Neural crest cell (in vitro differentiated cells): Measurements from ENCODE around the gene FLRT2. TPM values are rescaled to one million over a fixed set of nuclear protein-coding genes. Genes with fewer than 3 reads are reported as not detected.

ENCODE experiments used
- DNase-seq: peaks from one replicate; pipeline ENCODE4 v3.0.0; 2021; ENCODE audit warnings: low read depth, mixed read lengths, low spot score
- H3K27ac Mint-ChIP-seq: one replicate; pipeline ENCODE4 v1.8.0; 2021; ENCODE audit warnings: mild to moderate bottlenecking, mixed read lengths; ENCODE audit not compliant: unreplicated experiment
- H3K27me3 Mint-ChIP-seq: 2 replicates; pipeline ENCODE4 v1.8.0; 2021; ENCODE audit warnings: low read depth, mild to moderate bottlenecking, mixed read lengths
- H3K36me3 Mint-ChIP-seq: 2 replicates; pipeline ENCODE4 v1.8.0; 2021; ENCODE audit warnings: low read depth, mild to moderate bottlenecking, mixed read lengths
- H3K4me1 Mint-ChIP-seq: 2 replicates; pipeline ENCODE4 v1.8.0; 2021; ENCODE audit warnings: mixed read lengths
- H3K4me3 Mint-ChIP-seq: one replicate; pipeline ENCODE4 v1.8.0; 2021; ENCODE audit warnings: mild to moderate bottlenecking, mixed read lengths
- H3K9me3 Mint-ChIP-seq: 2 replicates; pipeline ENCODE4 v1.8.0; 2021; ENCODE audit warnings: mixed read lengths
- CTCF ChIP-seq: fragments of 200-600 bp; sonication (generic); conservative IDR thresholded peaks from 2 replicates; pipeline ENCODE4 v1.5.0; 2021; ENCODE audit warnings: antibody characterized with exemption, mild to moderate bottlenecking
- total RNA-seq: library from RNA; stranded (reverse); gene quantifications from 2 replicates; pipeline ENCODE4 v1.2.1, GENCODE V29; 2021

FLRT2 gene
- total RNA-seq, 1 donor from 2014 or later, result 13.5 TPM

GRCh38 chr14:85531141-85531586 is 1.2 kb downstream of the FLRT2 start:
- Mint-ChIP-seq H3K36me3 (no peaks in the 10 kb centered on the region), H3K27me3 (peaks cover 82% of the 10 kb centered on the region), H3K4me1 (peaks cover 75% of the 10 kb centered on the region), H3K9me3 (no peaks in the 10 kb centered on the region), H3K27ac (no peak overlapping the region), H3K4me3 (peak overlapping the region; percentile 94)
- DNase-seq, result peak; percentile 44
- TF ChIP-seq CTCF, result no peak

GRCh38 chr14:85531587-85532373 is 1.8 kb downstream of the FLRT2 start:
- Mint-ChIP-seq H3K9me3 (no peaks in the 10 kb centered on the region), H3K4me1 (peaks cover 81% of the 10 kb centered on the region), H3K27ac (peak overlapping the region; percentile 27), H3K4me3 (peak overlapping the region; percentile 94), H3K27me3 (peaks cover 88% of the 10 kb centered on the region), H3K36me3 (no peaks in the 10 kb centered on the region)
- peak; percentile 33 for DNase-seq
- peak; percentile 46 for TF ChIP-seq CTCF

GRCh38 chr14:85532374-85533022 is 2.6 kb downstream of the FLRT2 start:
- no peaks in the 10 kb centered on the region for H3K36me3 Mint-ChIP-seq
- H3K27me3 Mint-ChIP-seq, result peaks cover 89% of the 10 kb centered on the region

GRCh38 chr14:85533023-85533860 is 3.3 kb downstream of the FLRT2 start:
- Mint-ChIP-seq H3K4me3 (peak overlapping the region; percentile 94), H3K4me1 (peaks cover 83% of the 10 kb centered on the region), H3K27ac (peak overlapping the region; percentile 65), H3K36me3 (no peaks in the 10 kb centered on the region), H3K27me3 (peaks cover 84% of the 10 kb centered on the region), H3K9me3 (no peaks in the 10 kb centered on the region)
- no peak for TF ChIP-seq CTCF
- peak; percentile 55 for DNase-seq

More at GRCh38 chr14:85532374-85533022, 2.6 kb downstream of the FLRT2 start:
- Mint-ChIP-seq H3K9me3 (no peaks in the 10 kb centered on the region), H3K27ac (peak overlapping the region; percentile 65), H3K4me1 (peaks cover 82% of the 10 kb centered on the region), H3K4me3 (peak overlapping the region; percentile 94)
- peak; percentile 5 for TF ChIP-seq CTCF
- no peak for DNase-seq

- no peaks in the 10 kb centered on the region for H3K36me3 Mint-ChIP-seq
- peaks cover 77% of the 10 kb centered on the region for H3K27me3 Mint-ChIP-seq
- no peak overlapping the region for H3K27ac Mint-ChIP-seq
- peak overlapping the region; percentile 89 for H3K4me3 Mint-ChIP-seq
- TF ChIP-seq CTCF, result no peak
- peaks cover 81% of the 10 kb centered on the region for H3K4me1 Mint-ChIP-seq
- peak; percentile 34 for DNase-seq
- H3K9me3 Mint-ChIP-seq, result no peaks in the 10 kb centered on the region
Measured at GRCh38 chr14:85533861-85534291, 3.9 kb downstream of the FLRT2 start.
